ENCODE results near the gene AIF1. TPM values are rescaled to one million over a fixed set of nuclear protein-coding genes. Genes with fewer than 3 reads are reported as not detected.

Gene AIF1
- total RNA-seq = 71.8 and 78.2 TPM in 2 replicates

- peak within 1 kb of the TSS; percentile 85 for H3K27ac Mint-ChIP-seq
- H3K4me3 Mint-ChIP-seq (ENCODE audit: low read depth) = peak within 1 kb of the TSS; percentile 77
- intact Hi-C loops (cut with micrococcal nuclease) = no loop called here
- peaks cover 1% of the 10 kb centered on the region for H3K27me3 Mint-ChIP-seq (ENCODE audit: low read depth)
- H3K4me1 Mint-ChIP-seq (ENCODE audit: low read depth) = peaks cover 26% of the 10 kb centered on the region
- peaks cover 7% of the 10 kb centered on the region for H3K36me3 Mint-ChIP-seq (ENCODE audit: low read depth)
- no peak for DNase-seq (ENCODE audit: low spot score)
- H3K9me3 Mint-ChIP-seq = no peaks in the 10 kb centered on the region
Observed at GRCh38 chr6:31614684-31615578, at the start of gene AIF1. TSS of gene AIF1 (plus strand) at chr6:31615234. CDS start at chr6:31615330, 96 bp downstream.

- DNase-seq (ENCODE audit: low spot score) = no peak
- Mint-ChIP-seq H3K9me3 (no peaks in the 10 kb centered on the region), H3K27me3 (ENCODE audit: low read depth) (peaks cover 18% of the 10 kb centered on the region), H3K27ac (peak overlapping the region; percentile 86), H3K4me3 (ENCODE audit: low read depth) (peak overlapping the region; percentile 64), H3K4me1 (ENCODE audit: low read depth) (peaks cover 63% of the 10 kb centered on the region), H3K36me3 (ENCODE audit: low read depth) (peaks cover 19% of the 10 kb centered on the region)
- intact Hi-C loops (cut with micrococcal nuclease) = loop anchor here (1.0 kb wide), 3 partner anchors 7 to 20 kb away; partner anchors contain the start of gene NFKBIL1
Observed at GRCh38 chr6:31567531-31568370, 47.3 kb upstream of the AIF1 start.

- H3K4me1 Mint-ChIP-seq (ENCODE audit: low read depth) = peaks cover 65% of the 10 kb centered on the region
- intact Hi-C loops (cut with micrococcal nuclease) = loop anchor here (1.0 kb wide), 3 partner anchors 8 to 21 kb away; partner anchors contain the start of gene NFKBIL1
- peak overlapping the region; percentile 86 for H3K27ac Mint-ChIP-seq
- peaks cover 18% of the 10 kb centered on the region for H3K27me3 Mint-ChIP-seq (ENCODE audit: low read depth)
- peak overlapping the region; percentile 64 for H3K4me3 Mint-ChIP-seq (ENCODE audit: low read depth)
- no peaks in the 10 kb centered on the region for H3K9me3 Mint-ChIP-seq
- H3K36me3 Mint-ChIP-seq (ENCODE audit: low read depth) = peaks cover 24% of the 10 kb centered on the region
- peak; percentile 78 for DNase-seq (ENCODE audit: low spot score)
Observed at GRCh38 chr6:31568537-31568961, 46.5 kb upstream of the AIF1 start.

- Mint-ChIP-seq H3K36me3 (ENCODE audit: low read depth) (peaks cover 19% of the 10 kb centered on the region), H3K27ac (no peak overlapping the region), H3K4me1 (ENCODE audit: low read depth) (peaks cover 71% of the 10 kb centered on the region), H3K9me3 (no peaks in the 10 kb centered on the region), H3K27me3 (ENCODE audit: low read depth) (peaks cover 13% of the 10 kb centered on the region), H3K4me3 (ENCODE audit: low read depth) (no peak overlapping the region)
- DNase-seq (ENCODE audit: low spot score) = no peak
- intact Hi-C loops (cut with micrococcal nuclease) = loop anchor here (10.0 kb wide), 1 partner anchor 255 kb away; the partner anchor contains the start of gene HSPA1B
Observed at GRCh38 chr6:31569861-31570536, 45.0 kb upstream of the AIF1 start.

- peak; percentile 60 for DNase-seq (ENCODE audit: low spot score)
- Mint-ChIP-seq H3K4me3 (ENCODE audit: low read depth) (peak within 1 kb of the TSS; percentile 92), H3K9me3 (no peaks in the 10 kb centered on the region), H3K27me3 (ENCODE audit: low read depth) (peaks cover 6% of the 10 kb centered on the region), H3K36me3 (ENCODE audit: low read depth) (peaks cover 35% of the 10 kb centered on the region), H3K4me1 (ENCODE audit: low read depth) (peaks cover 83% of the 10 kb centered on the region), H3K27ac (peak within 1 kb of the TSS; percentile 95)
- intact Hi-C loops (cut with micrococcal nuclease) = loop anchor here (2.0 to 10.0 kb wide), 2 partner anchors 81 to 253 kb away; partner anchors contain the start of genes BAG6 and HSPA1B
Observed at GRCh38 chr6:31572041-31572911, 42.8 kb upstream of the AIF1 start, which contains the start of gene LTA. TSS of gene LTA (plus strand) at chr6:31572289. CDS start at chr6:31572743, 454 bp downstream.

- Mint-ChIP-seq H3K4me1 (ENCODE audit: low read depth) (peaks cover 76% of the 10 kb centered on the region), H3K36me3 (ENCODE audit: low read depth) (peaks cover 44% of the 10 kb centered on the region), H3K9me3 (no peaks in the 10 kb centered on the region), H3K4me3 (ENCODE audit: low read depth) (peak overlapping the region; percentile 92), H3K27ac (peak overlapping the region; percentile 95), H3K27me3 (ENCODE audit: low read depth) (peaks cover 6% of the 10 kb centered on the region)
- intact Hi-C loops (cut with micrococcal nuclease) = loop anchor here (2.0 to 10.0 kb wide), 2 partner anchors 79 to 251 kb away; partner anchors contain the start of genes BAG6 and HSPA1B
- DNase-seq (ENCODE audit: low spot score) = no peak
Observed at GRCh38 chr6:31573239-31574105, 41.6 kb upstream of the AIF1 start.

- no peak for DNase-seq (ENCODE audit: low spot score)
- peaks cover 50% of the 10 kb centered on the region for H3K36me3 Mint-ChIP-seq (ENCODE audit: low read depth)
- intact Hi-C loops (cut with micrococcal nuclease) = loop anchor here (10.0 kb wide), 1 partner anchor 250 kb away; the partner anchor contains the start of gene HSPA1B
- peaks cover 76% of the 10 kb centered on the region for H3K4me1 Mint-ChIP-seq (ENCODE audit: low read depth)
- peak overlapping the region; percentile 95 for H3K27ac Mint-ChIP-seq
- no peaks in the 10 kb centered on the region for H3K9me3 Mint-ChIP-seq
- H3K4me3 Mint-ChIP-seq (ENCODE audit: low read depth) = peak overlapping the region; percentile 92
- peaks cover 4% of the 10 kb centered on the region for H3K27me3 Mint-ChIP-seq (ENCODE audit: low read depth)
Observed at GRCh38 chr6:31574106-31575061, 40.6 kb upstream of the AIF1 start.

GRCh38 chr6:31575335-31575901, 39.6 kb upstream of the AIF1 start, which contains the start of gene TNF:
TSS of gene TNF (plus strand) at chr6:31575565. CDS start at chr6:31575742, 177 bp downstream.
- Mint-ChIP-seq H3K4me1 (ENCODE audit: low read depth) (peaks cover 77% of the 10 kb centered on the region), H3K4me3 (ENCODE audit: low read depth) (peak within 1 kb of the TSS; percentile 92), H3K27ac (peak within 1 kb of the TSS; percentile 95), H3K36me3 (ENCODE audit: low read depth) (peaks cover 56% of the 10 kb centered on the region), H3K9me3 (no peaks in the 10 kb centered on the region), H3K27me3 (ENCODE audit: low read depth) (peaks cover 4% of the 10 kb centered on the region)
- intact Hi-C loops (cut with micrococcal nuclease) = loop anchor here (10.0 kb wide), 1 partner anchor 249 kb away; the partner anchor contains the start of gene HSPA1B
- DNase-seq (ENCODE audit: low spot score) = peak; percentile 74

- peaks cover 4% of the 10 kb centered on the region for H3K27me3 Mint-ChIP-seq (ENCODE audit: low read depth)
- H3K9me3 Mint-ChIP-seq = no peaks in the 10 kb centered on the region
- DNase-seq (ENCODE audit: low spot score) = no peak
- peaks cover 61% of the 10 kb centered on the region for H3K36me3 Mint-ChIP-seq (ENCODE audit: low read depth)
- H3K27ac Mint-ChIP-seq = peak overlapping the region; percentile 95
- intact Hi-C loops (cut with micrococcal nuclease) = loop anchor here (1.0 to 10.0 kb wide), 2 partner anchors 8 to 249 kb away; partner anchors contain the start of gene HSPA1B
- H3K4me3 Mint-ChIP-seq (ENCODE audit: low read depth) = peak overlapping the region; percentile 92
- peaks cover 77% of the 10 kb centered on the region for H3K4me1 Mint-ChIP-seq (ENCODE audit: low read depth)
Observed at GRCh38 chr6:31575952-31576685, 38.9 kb upstream of the AIF1 start.
